ENCODE results near the gene COL28A1.

COL28A1 gene

GRCh38 chr7:7537711-7538110 lies 2.0 kb upstream of the COL28A1 start:
- no peaks in the 10 kb centered on the region for H3K9me3 ChIP-seq (ENCODE audit: control insufficient read depth in 1 of 2, low read length in 2 of 2)
- no peaks in the 10 kb centered on the region for H3K36me3 ChIP-seq (ENCODE audit: control insufficient read depth in 1 of 2, insufficient read depth in 2 of 2, low read length in 2 of 2)

DNA sequence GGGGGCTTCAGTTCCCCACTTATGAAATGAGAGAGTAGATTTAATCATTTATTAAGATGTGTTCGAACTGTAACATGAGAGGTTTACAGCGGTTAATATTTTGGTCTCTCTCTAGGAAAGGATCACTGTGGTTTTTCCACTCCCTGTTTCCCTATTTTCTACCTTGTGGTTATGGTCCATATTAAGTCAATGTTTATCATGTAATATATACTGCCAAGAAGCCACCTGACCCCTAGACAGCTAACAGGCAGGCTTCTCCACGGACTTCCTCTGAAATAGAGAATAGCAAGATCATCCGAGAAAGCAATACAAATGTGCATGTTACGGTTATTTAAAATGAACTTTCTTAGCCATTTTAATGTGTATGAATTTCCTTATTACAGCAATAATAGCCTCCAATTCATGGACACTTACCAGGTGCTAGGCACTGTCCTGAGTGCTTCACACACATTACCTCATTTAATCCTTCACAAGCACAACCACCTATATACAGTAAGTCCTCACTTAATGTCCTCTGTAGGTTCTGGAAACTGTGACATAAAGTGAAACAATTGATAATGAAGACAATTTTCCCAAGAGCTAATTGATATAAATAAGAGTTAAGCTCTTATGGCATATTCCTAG lies 835 bp upstream of the COL28A1 start:
- Histone ChIP-seq H3K9me3 (ENCODE audit: control insufficient read depth in 1 of 2, low read length in 2 of 2) (no peaks in the 10 kb centered on the region), H3K36me3 (ENCODE audit: control insufficient read depth in 1 of 2, insufficient read depth in 2 of 2, low read length in 2 of 2) (no peaks in the 10 kb centered on the region), H3K4me1 (ENCODE audit: control insufficient read depth in 1 of 2, insufficient read depth in 2 of 2, low read length in 2 of 2) (no peaks in the 10 kb centered on the region), H3K27ac (ENCODE audit: low read length) (no peak overlapping the region), H3K27me3 (ENCODE audit: low read depth, low read length) (no peaks in the 10 kb centered on the region), H3K4me3 (ENCODE audit: low read depth in 1 of 2, low read length in 2 of 2) (no peak overlapping the region)

More at GRCh38 chr7:7537711-7538110, 2.0 kb upstream of the COL28A1 start:
- Histone ChIP-seq H3K27ac (ENCODE audit: low read length) (no peak overlapping the region), H3K4me3 (ENCODE audit: low read depth in 1 of 2, low read length in 2 of 2) (no peak overlapping the region), H3K4me1 (ENCODE audit: control insufficient read depth in 1 of 2, insufficient read depth in 2 of 2, low read length in 2 of 2) (no peaks in the 10 kb centered on the region), H3K27me3 (ENCODE audit: low read depth, low read length) (no peaks in the 10 kb centered on the region)

DNA sequence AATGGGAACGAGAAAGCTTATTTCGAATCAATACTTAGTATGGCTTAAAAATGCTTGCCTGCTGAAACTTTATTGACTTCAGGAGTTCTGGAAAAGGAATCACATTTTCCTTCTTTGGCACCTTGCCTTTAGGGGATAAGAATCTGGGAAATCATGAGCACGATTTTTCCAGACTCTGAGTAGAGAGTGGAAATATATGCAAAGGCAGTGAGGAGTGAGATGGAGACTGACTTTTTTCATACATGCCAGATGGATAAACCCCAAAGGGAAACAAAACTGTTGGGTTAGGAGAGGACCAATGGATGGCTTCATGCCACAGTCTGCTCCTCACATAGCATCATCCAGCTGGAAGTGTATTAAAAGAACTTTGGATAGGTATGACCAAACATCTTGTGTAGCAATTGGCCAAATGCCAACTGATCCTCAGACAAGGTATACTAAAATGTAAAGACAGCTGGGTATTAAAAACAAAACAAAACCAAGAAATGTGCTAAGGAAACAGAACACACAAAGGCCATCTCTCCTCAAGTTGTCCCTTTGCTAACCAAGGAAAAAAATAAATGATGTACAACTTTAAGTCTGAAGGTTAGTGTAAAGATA lies 1.7 kb downstream of the COL28A1 start:
- no peaks in the 10 kb centered on the region for H3K27me3 ChIP-seq (ENCODE audit: low read depth, low read length)
- H3K4me1 ChIP-seq (ENCODE audit: control insufficient read depth in 1 of 2, insufficient read depth in 2 of 2, low read length in 2 of 2), result no peaks in the 10 kb centered on the region
- no peaks in the 10 kb centered on the region for H3K9me3 ChIP-seq (ENCODE audit: control insufficient read depth in 1 of 2, low read length in 2 of 2)
- no peak overlapping the region for H3K27ac ChIP-seq (ENCODE audit: low read length)
- no peaks in the 10 kb centered on the region for H3K36me3 ChIP-seq (ENCODE audit: control insufficient read depth in 1 of 2, insufficient read depth in 2 of 2, low read length in 2 of 2)
- no peak overlapping the region for H3K4me3 ChIP-seq (ENCODE audit: low read depth in 1 of 2, low read length in 2 of 2)

DNA sequence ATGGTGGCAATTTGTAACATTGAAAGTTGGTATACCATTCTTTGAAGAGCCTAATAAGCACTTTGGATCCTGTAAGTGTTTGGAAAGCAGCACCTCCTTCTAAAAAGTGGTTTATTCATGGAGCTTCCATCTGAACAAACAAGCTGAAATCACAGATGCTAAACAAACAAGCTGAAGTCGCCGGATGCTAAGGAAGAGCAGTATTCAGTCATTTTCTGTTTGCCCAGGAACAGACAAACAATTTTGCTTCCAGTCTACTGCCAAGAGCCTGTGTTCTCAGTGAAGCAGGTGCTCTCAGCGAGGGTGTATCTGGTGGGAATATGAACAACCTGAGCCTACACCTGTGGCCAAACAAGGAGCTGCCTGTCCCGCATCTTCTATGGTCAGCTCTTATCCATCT lies 6.3 kb downstream of the COL28A1 start:
- no peak overlapping the region for H3K27ac ChIP-seq (ENCODE audit: low read length)
- H3K4me1 ChIP-seq (ENCODE audit: control insufficient read depth in 1 of 2, insufficient read depth in 2 of 2, low read length in 2 of 2), result no peaks in the 10 kb centered on the region
- H3K4me3 ChIP-seq (ENCODE audit: low read depth in 1 of 2, low read length in 2 of 2), result no peak overlapping the region
- H3K9me3 ChIP-seq (ENCODE audit: control insufficient read depth in 1 of 2, low read length in 2 of 2), result no peaks in the 10 kb centered on the region
- H3K27me3 ChIP-seq (ENCODE audit: low read depth, low read length), result no peaks in the 10 kb centered on the region
- no peaks in the 10 kb centered on the region for H3K36me3 ChIP-seq (ENCODE audit: control insufficient read depth in 1 of 2, insufficient read depth in 2 of 2, low read length in 2 of 2)

DNA sequence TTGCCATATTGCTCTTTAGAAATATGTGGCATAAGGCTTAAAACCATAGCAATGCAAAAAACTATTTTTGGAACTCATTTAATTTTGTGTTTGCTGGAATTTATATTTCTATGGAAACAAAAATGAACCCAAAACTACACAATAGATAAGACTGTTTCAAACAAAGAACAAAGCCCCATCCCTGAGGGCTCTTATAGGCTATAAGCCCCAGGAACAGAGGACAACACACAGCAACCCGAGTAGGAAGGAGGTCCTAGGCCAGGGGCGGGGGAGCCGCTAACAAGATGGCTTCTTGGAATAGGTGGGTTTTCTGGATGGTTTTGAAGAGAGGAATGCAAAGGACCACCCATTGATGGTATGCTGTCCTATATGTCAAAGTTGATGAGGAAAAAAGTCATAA lies 8.6 kb downstream of the COL28A1 start:
- Histone ChIP-seq H3K36me3 (ENCODE audit: control insufficient read depth in 1 of 2, insufficient read depth in 2 of 2, low read length in 2 of 2) (no peaks in the 10 kb centered on the region), H3K27ac (ENCODE audit: low read length) (no peak overlapping the region), H3K27me3 (ENCODE audit: low read depth, low read length) (no peaks in the 10 kb centered on the region), H3K9me3 (ENCODE audit: control insufficient read depth in 1 of 2, low read length in 2 of 2) (no peaks in the 10 kb centered on the region), H3K4me3 (ENCODE audit: low read depth in 1 of 2, low read length in 2 of 2) (no peak overlapping the region), H3K4me1 (ENCODE audit: control insufficient read depth in 1 of 2, insufficient read depth in 2 of 2, low read length in 2 of 2) (no peaks in the 10 kb centered on the region)

DNA sequence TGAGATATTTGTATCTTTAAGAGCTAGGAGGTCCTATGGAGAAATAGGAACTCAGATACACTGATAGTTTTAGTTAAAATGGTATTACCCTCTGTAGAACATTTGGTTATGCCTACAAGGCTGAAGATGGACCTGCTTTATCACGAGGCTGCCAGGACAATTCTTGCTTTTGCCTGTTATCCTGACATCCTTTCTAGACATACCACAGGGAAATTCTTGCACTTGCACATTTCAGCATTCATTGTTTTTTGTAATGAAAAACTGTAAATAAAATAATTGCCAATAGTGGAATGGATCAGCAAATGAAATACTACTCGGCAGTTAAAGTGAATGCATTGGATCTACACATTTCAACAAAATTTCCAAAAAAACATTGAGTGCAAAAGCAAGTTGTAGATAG lies 9.7 kb downstream of the COL28A1 start:
- H3K36me3 ChIP-seq (ENCODE audit: control insufficient read depth in 1 of 2, insufficient read depth in 2 of 2, low read length in 2 of 2), result no peaks in the 10 kb centered on the region
- no peaks in the 10 kb centered on the region for H3K4me1 ChIP-seq (ENCODE audit: control insufficient read depth in 1 of 2, insufficient read depth in 2 of 2, low read length in 2 of 2)

DNA sequence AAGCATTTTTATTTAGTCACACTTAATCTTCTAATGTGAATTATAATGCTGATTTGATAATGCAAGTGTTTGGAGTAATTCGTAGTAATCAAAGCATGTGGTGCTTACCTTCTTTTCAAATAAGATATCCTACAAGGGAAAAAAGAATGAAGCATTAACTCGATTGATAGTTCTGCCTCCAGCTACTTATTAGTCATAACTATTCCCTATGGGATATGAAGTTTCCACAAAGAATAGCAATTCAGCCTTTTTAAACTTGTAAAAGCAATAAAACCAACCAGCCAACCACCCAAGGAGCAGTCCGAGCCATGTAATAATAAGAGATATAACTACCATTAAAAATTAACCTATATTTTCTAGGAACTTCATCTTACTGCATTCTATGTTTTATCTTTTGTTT lies 11.6 kb downstream of the COL28A1 start:
- Histone ChIP-seq H3K9me3 (ENCODE audit: control insufficient read depth in 1 of 2, low read length in 2 of 2) (no peaks in the 10 kb centered on the region), H3K36me3 (ENCODE audit: control insufficient read depth in 1 of 2, insufficient read depth in 2 of 2, low read length in 2 of 2) (no peaks in the 10 kb centered on the region), H3K27ac (ENCODE audit: low read length) (no peak overlapping the region), H3K27me3 (ENCODE audit: low read depth, low read length) (no peaks in the 10 kb centered on the region), H3K4me1 (ENCODE audit: control insufficient read depth in 1 of 2, insufficient read depth in 2 of 2, low read length in 2 of 2) (no peaks in the 10 kb centered on the region), H3K4me3 (ENCODE audit: low read depth in 1 of 2, low read length in 2 of 2) (no peak overlapping the region)

More for the DNA sequence above, 9.7 kb downstream of the COL28A1 start:
- Histone ChIP-seq H3K9me3 (ENCODE audit: control insufficient read depth in 1 of 2, low read length in 2 of 2) (no peaks in the 10 kb centered on the region), H3K27ac (ENCODE audit: low read length) (no peak overlapping the region), H3K27me3 (ENCODE audit: low read depth, low read length) (no peaks in the 10 kb centered on the region), H3K4me3 (ENCODE audit: low read depth in 1 of 2, low read length in 2 of 2) (no peak overlapping the region)

DNA sequence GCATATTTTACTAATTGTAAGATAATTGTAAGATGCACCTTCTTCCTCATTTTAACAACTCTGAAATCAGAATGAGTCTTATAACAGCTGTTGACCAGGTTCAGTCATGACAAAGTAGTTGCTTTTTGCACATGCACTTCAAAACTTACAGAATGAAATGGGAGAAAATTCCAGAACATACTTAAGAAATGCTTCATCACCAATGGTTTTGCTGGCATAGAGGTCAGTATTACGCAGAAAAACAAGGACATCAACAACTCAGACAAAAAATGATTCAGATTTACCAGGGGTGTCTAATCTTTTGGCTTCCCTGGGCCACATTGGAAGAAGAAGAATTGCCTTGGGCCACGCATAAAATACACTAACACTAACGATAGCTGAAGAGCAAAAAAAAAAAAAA lies 13.3 kb downstream of the COL28A1 start:
- no peaks in the 10 kb centered on the region for H3K9me3 ChIP-seq (ENCODE audit: control insufficient read depth in 1 of 2, low read length in 2 of 2)
- no peaks in the 10 kb centered on the region for H3K36me3 ChIP-seq (ENCODE audit: control insufficient read depth in 1 of 2, insufficient read depth in 2 of 2, low read length in 2 of 2)
- no peaks in the 10 kb centered on the region for H3K4me1 ChIP-seq (ENCODE audit: control insufficient read depth in 1 of 2, insufficient read depth in 2 of 2, low read length in 2 of 2)
- H3K27ac ChIP-seq (ENCODE audit: low read length), result no peak overlapping the region
- H3K27me3 ChIP-seq (ENCODE audit: low read depth, low read length), result no peaks in the 10 kb centered on the region
- no peak overlapping the region for H3K4me3 ChIP-seq (ENCODE audit: low read depth in 1 of 2, low read length in 2 of 2)

DNA sequence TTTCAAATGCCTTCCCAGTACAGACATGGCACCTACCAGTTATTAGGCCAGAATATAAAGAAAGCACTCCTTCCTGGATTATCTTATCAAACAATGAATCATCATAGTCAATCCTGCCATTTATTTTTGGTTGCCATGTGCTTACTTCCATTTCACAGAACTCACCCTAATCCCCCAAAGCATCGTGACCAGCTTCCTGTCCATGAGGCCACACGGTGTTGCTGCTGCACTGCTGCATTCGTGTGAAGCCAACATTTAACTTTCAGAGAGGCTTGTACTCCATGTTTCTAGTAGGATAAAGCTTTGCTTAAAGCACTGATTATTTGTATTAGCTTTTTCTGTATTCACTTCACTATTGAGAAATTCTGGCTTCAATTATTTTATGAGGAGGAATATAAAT lies 14.4 kb downstream of the COL28A1 start:
- Histone ChIP-seq H3K9me3 (ENCODE audit: control insufficient read depth in 1 of 2, low read length in 2 of 2) (no peaks in the 10 kb centered on the region), H3K27ac (ENCODE audit: low read length) (no peak overlapping the region), H3K27me3 (ENCODE audit: low read depth, low read length) (no peaks in the 10 kb centered on the region), H3K4me3 (ENCODE audit: low read depth in 1 of 2, low read length in 2 of 2) (no peak overlapping the region), H3K4me1 (ENCODE audit: control insufficient read depth in 1 of 2, insufficient read depth in 2 of 2, low read length in 2 of 2) (no peaks in the 10 kb centered on the region), H3K36me3 (ENCODE audit: control insufficient read depth in 1 of 2, insufficient read depth in 2 of 2, low read length in 2 of 2) (no peaks in the 10 kb centered on the region)

DNA sequence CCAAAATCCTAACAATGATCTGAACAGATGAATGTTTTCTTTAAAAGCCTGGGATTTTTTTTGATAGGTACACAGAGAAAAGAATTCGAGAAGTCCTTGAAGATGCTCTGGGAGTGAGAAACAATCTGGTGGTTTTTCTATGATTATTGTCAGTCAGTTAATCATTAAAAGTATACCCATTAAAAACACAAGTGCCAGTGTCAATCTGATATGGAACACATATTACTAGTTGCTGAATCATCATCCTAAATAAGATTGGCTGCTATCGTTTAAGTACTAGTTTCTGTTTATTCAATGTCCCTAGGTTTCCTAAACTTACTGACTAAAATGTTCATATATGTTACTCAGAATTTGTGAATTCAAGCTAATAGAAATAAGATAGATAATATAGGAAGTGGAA lies 16.1 kb downstream of the COL28A1 start:
- Histone ChIP-seq H3K36me3 (ENCODE audit: control insufficient read depth in 1 of 2, insufficient read depth in 2 of 2, low read length in 2 of 2) (no peaks in the 10 kb centered on the region), H3K4me3 (ENCODE audit: low read depth in 1 of 2, low read length in 2 of 2) (no peak overlapping the region), H3K27ac (ENCODE audit: low read length) (no peak overlapping the region), H3K9me3 (ENCODE audit: control insufficient read depth in 1 of 2, low read length in 2 of 2) (no peaks in the 10 kb centered on the region), H3K27me3 (ENCODE audit: low read depth, low read length) (no peaks in the 10 kb centered on the region), H3K4me1 (ENCODE audit: control insufficient read depth in 1 of 2, insufficient read depth in 2 of 2, low read length in 2 of 2) (no peaks in the 10 kb centered on the region)

GRCh38 chr7:7519056-7519455 lies 16.6 kb downstream of the COL28A1 start:
- H3K27ac ChIP-seq (ENCODE audit: low read length), result no peak overlapping the region
- H3K4me3 ChIP-seq (ENCODE audit: low read depth in 1 of 2, low read length in 2 of 2), result no peak overlapping the region
- H3K4me1 ChIP-seq (ENCODE audit: control insufficient read depth in 1 of 2, insufficient read depth in 2 of 2, low read length in 2 of 2), result no peaks in the 10 kb centered on the region
- H3K36me3 ChIP-seq (ENCODE audit: control insufficient read depth in 1 of 2, insufficient read depth in 2 of 2, low read length in 2 of 2), result no peaks in the 10 kb centered on the region
- H3K27me3 ChIP-seq (ENCODE audit: low read depth, low read length), result no peaks in the 10 kb centered on the region
- no peaks in the 10 kb centered on the region for H3K9me3 ChIP-seq (ENCODE audit: control insufficient read depth in 1 of 2, low read length in 2 of 2)

DNA sequence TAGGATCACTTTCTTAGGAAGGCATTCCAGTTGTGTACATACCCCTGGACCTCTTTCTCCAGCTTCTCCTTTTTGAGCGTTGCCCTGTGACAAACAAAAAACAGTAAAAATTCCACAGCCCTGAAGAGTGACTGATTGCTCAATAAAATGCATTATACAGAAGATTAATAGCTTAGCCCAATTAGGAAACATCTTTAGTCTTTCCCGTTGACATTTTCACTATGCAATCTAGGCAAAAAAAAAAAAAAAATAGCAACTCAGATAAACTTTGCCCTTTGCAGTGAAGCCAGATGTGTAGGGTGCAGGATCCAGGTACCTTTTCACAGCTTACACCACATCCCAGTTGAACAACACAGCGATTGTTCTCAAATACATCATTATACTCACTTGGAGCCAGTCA lies 17.9 kb downstream of the COL28A1 start:
- no peak overlapping the region for H3K27ac ChIP-seq (ENCODE audit: low read length)

More for the DNA sequence above, 17.9 kb downstream of the COL28A1 start:
- Histone ChIP-seq H3K4me3 (ENCODE audit: low read depth in 1 of 2, low read length in 2 of 2) (no peak overlapping the region), H3K36me3 (ENCODE audit: control insufficient read depth in 1 of 2, insufficient read depth in 2 of 2, low read length in 2 of 2) (no peaks in the 10 kb centered on the region), H3K4me1 (ENCODE audit: control insufficient read depth in 1 of 2, insufficient read depth in 2 of 2, low read length in 2 of 2) (no peaks in the 10 kb centered on the region), H3K27me3 (ENCODE audit: low read depth, low read length) (no peaks in the 10 kb centered on the region), H3K9me3 (ENCODE audit: control insufficient read depth in 1 of 2, low read length in 2 of 2) (no peaks in the 10 kb centered on the region)
